Measurements from ENCODE around the gene MAPKAP1. TPM values are rescaled to one million over a fixed set of nuclear protein-coding genes. Genes with fewer than 3 reads are reported as not detected.
A peak's percentile ranks its signal among the peaks of the same experiment; 100 is the strongest.

MAPKAP1 gene
- total and polyA plus RNA-seq, 2 of the 13 experiments (the other 11 are each of a cell fraction or from before 2014, with no cell fraction given): 45.0 to 64.3 TPM

GRCh38 chr9:125706651-125707471 lies at the start of gene MAPKAP1 (continued):
- TF ChIP-seq, protein P1, sequence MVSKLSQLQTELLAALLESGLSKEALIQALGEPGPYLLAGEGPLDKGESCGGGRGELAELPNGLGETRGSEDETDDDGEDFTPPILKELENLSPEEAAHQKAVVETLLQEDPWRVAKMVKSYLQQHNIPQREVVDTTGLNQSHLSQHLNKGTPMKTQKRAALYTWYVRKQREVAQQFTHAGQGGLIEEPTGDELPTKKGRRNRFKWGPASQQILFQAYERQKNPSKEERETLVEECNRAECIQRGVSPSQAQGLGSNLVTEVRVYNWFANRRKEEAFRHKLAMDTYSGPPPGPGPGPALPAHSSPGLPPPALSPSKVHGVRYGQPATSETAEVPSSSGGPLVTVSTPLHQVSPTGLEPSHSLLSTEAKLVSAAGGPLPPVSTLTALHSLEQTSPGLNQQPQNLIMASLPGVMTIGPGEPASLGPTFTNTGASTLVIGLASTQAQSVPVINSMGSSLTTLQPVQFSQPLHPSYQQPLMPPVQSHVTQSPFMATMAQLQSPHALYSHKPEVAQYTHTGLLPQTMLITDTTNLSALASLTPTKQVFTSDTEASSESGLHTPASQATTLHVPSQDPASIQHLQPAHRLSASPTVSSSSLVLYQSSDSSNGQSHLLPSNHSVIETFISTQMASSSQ (IDR thresholded peaks at IDR 0.05; ENCODE audit: low read depth): no peak
- TF ChIP-seq, protein P1 (CRISPR knock-in tag; IDR thresholded peaks at IDR 0.05; ENCODE audit: borderline replicate concordance): peak; percentile 26; the same call in 1 of the 2 replicates
- no peak for TF ChIP-seq ZBTB39 (CRISPR knock-in tag; IDR thresholded peaks at IDR 0.05)
- no peak for TF ChIP-seq JARID2 (CRISPR knock-in tag; IDR thresholded peaks at IDR 0.05; ENCODE audit: insufficient replicate concordance)
- TF ChIP-seq FOXC1 (CRISPR knock-in tag; IDR thresholded peaks at IDR 0.05; ENCODE audit: borderline replicate concordance): peak; percentile 21; the same call in 1 of the 2 replicates
- TF ChIP-seq ZNF496 (CRISPR knock-in tag; IDR thresholded peaks at IDR 0.05; ENCODE audit: insufficient replicate concordance): no peak
- TF ChIP-seq, protein P2, sequence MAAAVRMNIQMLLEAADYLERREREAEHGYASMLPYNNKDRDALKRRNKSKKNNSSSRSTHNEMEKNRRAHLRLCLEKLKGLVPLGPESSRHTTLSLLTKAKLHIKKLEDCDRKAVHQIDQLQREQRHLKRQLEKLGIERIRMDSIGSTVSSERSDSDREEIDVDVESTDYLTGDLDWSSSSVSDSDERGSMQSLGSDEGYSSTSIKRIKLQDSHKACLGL (CRISPR knock-in tag; IDR thresholded peaks at IDR 0.05): peak; percentile 58; the same call in 1 of the 2 replicates
- no peak for TF ChIP-seq ZNF367 (CRISPR knock-in tag; IDR thresholded peaks at IDR 0.05; ENCODE audit: borderline replicate concordance)
- TF ChIP-seq ZNF549 (CRISPR knock-in tag; IDR thresholded peaks at IDR 0.05): no peak
- no peak for TF ChIP-seq RBM22 (optimal IDR thresholded peaks at IDR 0.05; ENCODE audit: low read length)

All from HepG2 (cell line).